HepG2 (cell line): ENCODE results near the gene FETUB.

Experiments used
- FOXJ3 ChIP-seq: sonication (generic); formaldehyde crosslinking; IDR thresholded peaks from 2 replicates; pipeline ENCODE4 v1.4.0; 2020; ENCODE audit warnings: missing genetic modification reagents, mild to moderate bottlenecking, borderline replicate concordance
- HDAC1 ChIP-seq: sonication (generic); formaldehyde crosslinking; IDR thresholded peaks from 2 replicates; pipeline ENCODE4 v1.5.1; 2020; ENCODE audit warnings: mild to moderate bottlenecking, missing genetic modification reagents
- MAFK ChIP-seq, 2 experiments: IDR thresholded peaks in 1 of 2; conservative IDR thresholded peaks in 1 of 2; 2 replicates each; pipeline ENCODE4 v1.6.1; 2011; ENCODE audit warnings: improper control_type of control experiment in 2 of 2, low read length in 2 of 2
- NFE2L1 ChIP-seq: sonication (generic); formaldehyde crosslinking; IDR thresholded peaks from 2 replicates; pipeline ENCODE4 v1.4.0; 2020; ENCODE audit warnings: missing genetic modification reagents, mild to moderate bottlenecking, borderline replicate concordance
- POLR2A ChIP-seq, 2 experiments: IDR thresholded peaks; 2 replicates each; pipeline ENCODE4 v1.6.1; 2011; ENCODE audit warnings: low read depth in 2 of 2, low read length in 2 of 2, mild to moderate bottlenecking in 1 of 2, moderate library complexity in 1 of 2; ENCODE audit not compliant: insufficient read depth in 1 of 2
- ZFP36 ChIP-seq: fragments of 150-350 bp; IDR thresholded peaks from 2 replicates; pipeline ENCODE4 v1.6.1; 2018; ENCODE audit warnings: borderline replicate concordance, low read length, low read depth; ENCODE audit not compliant: partially characterized antibody
- ZNF501 ChIP-seq: sonication (generic); formaldehyde crosslinking; IDR thresholded peaks from 2 replicates; pipeline ENCODE4 v1.5.1; 2020; ENCODE audit warnings: mild to moderate bottlenecking, moderate library complexity, missing genetic modification reagents
- TF ChIP-seq, protein P1 (sequence below): sonication (generic); formaldehyde crosslinking; IDR thresholded peaks from 2 replicates; pipeline ENCODE4 v1.5.0; 2020; ENCODE audit warnings: mild to moderate bottlenecking, missing genetic modification reagents, moderate library complexity
- TF ChIP-seq, protein P2 (sequence below): sonication (generic); formaldehyde crosslinking; IDR thresholded peaks from 2 replicates; pipeline ENCODE4 v1.8.1; 2022; ENCODE audit warnings: low read depth, mild to moderate bottlenecking, missing genetic modification reagents
- TF ChIP-seq, protein P3 (sequence below): sonication (generic); formaldehyde crosslinking; IDR thresholded peaks from 2 replicates; pipeline ENCODE4 v1.4.0; 2020; ENCODE audit warnings: mild to moderate bottlenecking, missing genetic modification reagents
- TF ChIP-seq, protein P4 (sequence below): sonication (generic); formaldehyde crosslinking; IDR thresholded peaks from 2 replicates; pipeline ENCODE4 v1.4.0; 2020; ENCODE audit warnings: missing genetic modification reagents, mild to moderate bottlenecking, borderline replicate concordance

DNA sequence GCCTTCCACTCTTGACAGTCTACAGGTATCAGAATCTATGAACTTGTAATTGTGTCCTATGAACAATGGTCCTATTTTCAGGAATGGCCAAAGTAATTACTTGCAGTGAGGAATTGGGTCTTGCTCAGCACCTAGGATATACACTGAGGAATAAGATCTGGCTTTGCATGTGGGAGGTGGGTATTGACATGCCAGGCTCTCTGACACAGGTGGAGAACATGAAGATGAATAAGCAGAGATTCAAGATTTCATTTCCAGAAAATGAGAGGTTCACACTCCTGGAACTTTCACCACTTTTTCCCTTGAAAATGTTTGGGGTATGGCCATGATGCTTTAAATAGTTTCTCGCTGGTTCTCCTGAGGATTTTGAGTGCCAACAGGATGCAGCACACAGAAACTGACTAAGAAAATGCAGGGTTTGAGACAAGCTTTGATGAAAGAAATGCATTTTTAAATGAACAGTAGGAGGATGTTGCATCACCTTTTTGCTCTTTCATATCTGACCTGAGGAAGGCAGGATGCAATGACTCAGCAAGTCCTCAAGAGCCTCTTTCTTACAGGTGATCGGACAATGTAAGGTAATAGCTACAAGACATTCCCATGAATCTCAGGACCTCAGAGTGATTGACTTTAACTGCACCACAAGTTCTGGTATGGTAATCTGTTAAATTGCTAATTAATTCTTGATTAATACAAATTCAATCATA, 29.3 kb downstream of the FETUB start:
- TF ChIP-seq, protein P1, sequence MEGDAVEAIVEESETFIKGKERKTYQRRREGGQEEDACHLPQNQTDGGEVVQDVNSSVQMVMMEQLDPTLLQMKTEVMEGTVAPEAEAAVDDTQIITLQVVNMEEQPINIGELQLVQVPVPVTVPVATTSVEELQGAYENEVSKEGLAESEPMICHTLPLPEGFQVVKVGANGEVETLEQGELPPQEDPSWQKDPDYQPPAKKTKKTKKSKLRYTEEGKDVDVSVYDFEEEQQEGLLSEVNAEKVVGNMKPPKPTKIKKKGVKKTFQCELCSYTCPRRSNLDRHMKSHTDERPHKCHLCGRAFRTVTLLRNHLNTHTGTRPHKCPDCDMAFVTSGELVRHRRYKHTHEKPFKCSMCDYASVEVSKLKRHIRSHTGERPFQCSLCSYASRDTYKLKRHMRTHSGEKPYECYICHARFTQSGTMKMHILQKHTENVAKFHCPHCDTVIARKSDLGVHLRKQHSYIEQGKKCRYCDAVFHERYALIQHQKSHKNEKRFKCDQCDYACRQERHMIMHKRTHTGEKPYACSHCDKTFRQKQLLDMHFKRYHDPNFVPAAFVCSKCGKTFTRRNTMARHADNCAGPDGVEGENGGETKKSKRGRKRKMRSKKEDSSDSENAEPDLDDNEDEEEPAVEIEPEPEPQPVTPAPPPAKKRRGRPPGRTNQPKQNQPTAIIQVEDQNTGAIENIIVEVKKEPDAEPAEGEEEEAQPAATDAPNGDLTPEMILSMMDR (CRISPR knock-in tag): no peak
- TF ChIP-seq, protein P2, sequence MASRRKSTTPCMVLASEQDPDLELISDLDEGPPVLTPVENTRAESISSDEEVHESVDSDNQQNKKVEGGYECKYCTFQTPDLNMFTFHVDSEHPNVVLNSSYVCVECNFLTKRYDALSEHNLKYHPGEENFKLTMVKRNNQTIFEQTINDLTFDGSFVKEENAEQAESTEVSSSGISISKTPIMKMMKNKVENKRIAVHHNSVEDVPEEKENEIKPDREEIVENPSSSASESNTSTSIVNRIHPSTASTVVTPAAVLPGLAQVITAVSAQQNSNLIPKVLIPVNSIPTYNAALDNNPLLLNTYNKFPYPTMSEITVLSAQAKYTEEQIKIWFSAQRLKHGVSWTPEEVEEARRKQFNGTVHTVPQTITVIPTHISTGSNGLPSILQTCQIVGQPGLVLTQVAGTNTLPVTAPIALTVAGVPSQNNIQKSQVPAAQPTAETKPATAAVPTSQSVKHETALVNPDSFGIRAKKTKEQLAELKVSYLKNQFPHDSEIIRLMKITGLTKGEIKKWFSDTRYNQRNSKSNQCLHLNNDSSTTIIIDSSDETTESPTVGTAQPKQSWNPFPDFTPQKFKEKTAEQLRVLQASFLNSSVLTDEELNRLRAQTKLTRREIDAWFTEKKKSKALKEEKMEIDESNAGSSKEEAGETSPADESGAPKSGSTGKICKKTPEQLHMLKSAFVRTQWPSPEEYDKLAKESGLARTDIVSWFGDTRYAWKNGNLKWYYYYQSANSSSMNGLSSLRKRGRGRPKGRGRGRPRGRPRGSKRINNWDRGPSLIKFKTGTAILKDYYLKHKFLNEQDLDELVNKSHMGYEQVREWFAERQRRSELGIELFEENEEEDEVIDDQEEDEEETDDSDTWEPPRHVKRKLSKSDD: no peak
- TF ChIP-seq ZFP36 (no peak), HDAC1 (CRISPR knock-in tag) (no peak), POLR2A (IDR thresholded peaks at IDR 0.05; ENCODE audit: insufficient read depth in 1 of 2, low read depth in 2 of 2, low read length in 2 of 2) (no peak), FOXJ3 (CRISPR knock-in tag) (no peak), MAFK (conservative IDR thresholded peaks at IDR 0.05 in 1 of 2, IDR thresholded peaks at IDR 0.05 in 1 of 2; ENCODE audit: low read length in 2 of 2) (0 out of 4 replicates have a peak, but pooled peaks of 1 of the 2 experiments have one; percentile 23), NFE2L1 (no peak), ZNF501 (no peak)
- TF ChIP-seq, protein P3, sequence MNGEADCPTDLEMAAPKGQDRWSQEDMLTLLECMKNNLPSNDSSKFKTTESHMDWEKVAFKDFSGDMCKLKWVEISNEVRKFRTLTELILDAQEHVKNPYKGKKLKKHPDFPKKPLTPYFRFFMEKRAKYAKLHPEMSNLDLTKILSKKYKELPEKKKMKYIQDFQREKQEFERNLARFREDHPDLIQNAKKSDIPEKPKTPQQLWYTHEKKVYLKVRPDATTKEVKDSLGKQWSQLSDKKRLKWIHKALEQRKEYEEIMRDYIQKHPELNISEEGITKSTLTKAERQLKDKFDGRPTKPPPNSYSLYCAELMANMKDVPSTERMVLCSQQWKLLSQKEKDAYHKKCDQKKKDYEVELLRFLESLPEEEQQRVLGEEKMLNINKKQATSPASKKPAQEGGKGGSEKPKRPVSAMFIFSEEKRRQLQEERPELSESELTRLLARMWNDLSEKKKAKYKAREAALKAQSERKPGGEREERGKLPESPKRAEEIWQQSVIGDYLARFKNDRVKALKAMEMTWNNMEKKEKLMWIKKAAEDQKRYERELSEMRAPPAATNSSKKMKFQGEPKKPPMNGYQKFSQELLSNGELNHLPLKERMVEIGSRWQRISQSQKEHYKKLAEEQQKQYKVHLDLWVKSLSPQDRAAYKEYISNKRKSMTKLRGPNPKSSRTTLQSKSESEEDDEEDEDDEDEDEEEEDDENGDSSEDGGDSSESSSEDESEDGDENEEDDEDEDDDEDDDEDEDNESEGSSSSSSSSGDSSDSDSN (CRISPR knock-in tag): no peak
- TF ChIP-seq, protein P4, sequence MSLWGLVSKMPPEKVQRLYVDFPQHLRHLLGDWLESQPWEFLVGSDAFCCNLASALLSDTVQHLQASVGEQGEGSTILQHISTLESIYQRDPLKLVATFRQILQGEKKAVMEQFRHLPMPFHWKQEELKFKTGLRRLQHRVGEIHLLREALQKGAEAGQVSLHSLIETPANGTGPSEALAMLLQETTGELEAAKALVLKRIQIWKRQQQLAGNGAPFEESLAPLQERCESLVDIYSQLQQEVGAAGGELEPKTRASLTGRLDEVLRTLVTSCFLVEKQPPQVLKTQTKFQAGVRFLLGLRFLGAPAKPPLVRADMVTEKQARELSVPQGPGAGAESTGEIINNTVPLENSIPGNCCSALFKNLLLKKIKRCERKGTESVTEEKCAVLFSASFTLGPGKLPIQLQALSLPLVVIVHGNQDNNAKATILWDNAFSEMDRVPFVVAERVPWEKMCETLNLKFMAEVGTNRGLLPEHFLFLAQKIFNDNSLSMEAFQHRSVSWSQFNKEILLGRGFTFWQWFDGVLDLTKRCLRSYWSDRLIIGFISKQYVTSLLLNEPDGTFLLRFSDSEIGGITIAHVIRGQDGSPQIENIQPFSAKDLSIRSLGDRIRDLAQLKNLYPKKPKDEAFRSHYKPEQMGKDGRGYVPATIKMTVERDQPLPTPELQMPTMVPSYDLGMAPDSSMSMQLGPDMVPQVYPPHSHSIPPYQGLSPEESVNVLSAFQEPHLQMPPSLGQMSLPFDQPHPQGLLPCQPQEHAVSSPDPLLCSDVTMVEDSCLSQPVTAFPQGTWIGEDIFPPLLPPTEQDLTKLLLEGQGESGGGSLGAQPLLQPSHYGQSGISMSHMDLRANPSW (CRISPR knock-in tag): no peak
